Measurements from ENCODE around the gene FAM171A2. TPM values are rescaled to one million over a fixed set of nuclear protein-coding genes. Genes with fewer than 3 reads are reported as not detected.

The FAM171A2 gene
- polyA plus RNA-seq (2011; rRNA removed) (1.8 and 2.7 TPM in 2 replicates), polyA plus RNA-seq (2017; fragmentation: RNase III; extraction: RNeasy Plus Mini Kit Qiagen cat#74134 plus additional on column Dnase treatment) (3.0 to 4.2 TPM (median 3.9 TPM) in 3 replicates), polyA minus RNA-seq (2011; rRNA and poly(A)+ RNA removed) (1.6 and 3.5 TPM in 2 replicates)
- polyA plus RNA-seq (2012; cell fraction: cytosol; rRNA removed) = 3.2 and 6.0 TPM in 2 replicates
- 7.2 and 9.5 TPM in 2 replicates for polyA plus RNA-seq (2012; cell fraction: nucleus; rRNA removed)

- peak within 1 kb of the TSS; percentile 76 to 92 for H3K27ac ChIP-seq
- DNase-seq (ENCODE audit: low read depth in 1 of 2, low spot score in 1 of 2) = peak; percentile 66 to 74
- peak; percentile 76 to 83 for ATAC-seq
- H3K9me3 ChIP-seq = no peaks in the 10 kb centered on the region
- H3K4me1 ChIP-seq = peaks cover 20% of the 10 kb centered on the region
- FAIRE-seq = no peak
- 1% methylated on average over 16 of the region's 63 CpGs for WGBS (ENCODE audit: missing lambda C conversion rate)
- H3K4me2 ChIP-seq = peak within 1 kb of the TSS; percentile 97
- H3K4me3 ChIP-seq = peak within 1 kb of the TSS; percentile 77
- ChIA-PET POLR2A (interaction anchor here (0.6 to 1.0 kb wide), 3 partner anchors 144 to 256 kb away, joined by 3 to 4 read pairs (median 3); partner anchors contain the start of gene FZD2), CTCF (interaction anchor here (0.6 to 11.1 kb wide), 40 partner anchors 11 to 478 kb away, joined by 3 to 179 read pairs (median 3); partner anchors contain the start of genes GRN and SLC25A39)
- TF ChIP-seq HDAC2 (IDR thresholded peaks at IDR 0.05) (no peak), NFE2L2 (conservative IDR thresholded peaks at IDR 0.05; ENCODE audit: low read length) (no peak), HOXB13 (CRISPR knock-in tag; IDR thresholded peaks at IDR 0.05; ENCODE audit: low read depth) (no peak), ESRRA (IDR thresholded peaks at IDR 0.05; ENCODE audit: borderline replicate concordance, low read length) (no peak), RCOR1 (IDR thresholded peaks at IDR 0.05; ENCODE audit: low read depth, low read length) (no peak), SMC3 (IDR thresholded peaks at IDR 0.05) (peak; percentile 54), NPAS2 (CRISPR knock-in tag; IDR thresholded peaks at IDR 0.05; ENCODE audit: borderline replicate concordance) (no peak), ZFP36 (IDR thresholded peaks at IDR 0.05; ENCODE audit: borderline replicate concordance, partially characterized antibody) (no peak), FOXS1 (CRISPR knock-in tag; IDR thresholded peaks at IDR 0.05) (no peak), MAX (IDR thresholded peaks at IDR 0.05) (peak; percentile 70), JUNB (IDR thresholded peaks at IDR 0.05) (no peak), MYC (IDR thresholded peaks at IDR 0.05; ENCODE audit: borderline replicate concordance, low read length) (no peak), CHD2 (IDR thresholded peaks at IDR 0.05; ENCODE audit: low read length, partially characterized antibody) (no peak), E2F6 (IDR thresholded peaks at IDR 0.05; ENCODE audit: borderline replicate concordance, low read depth) (peak; percentile 76), ZC3H11A (IDR thresholded peaks at IDR 0.05) (no peak), HMGXB4 (CRISPR knock-in tag; IDR thresholded peaks at IDR 0.05; ENCODE audit: borderline replicate concordance) (no peak), BHLHE40 (IDR thresholded peaks at IDR 0.05; ENCODE audit: low read depth, low read length) (no peak), SREBF2 (IDR thresholded peaks at IDR 0.05) (no peak), FOSB (CRISPR knock-in tag; IDR thresholded peaks at IDR 0.05) (no peak), RFX5 (IDR thresholded peaks at IDR 0.05) (no peak), ZNF302 (CRISPR knock-in tag; IDR thresholded peaks at IDR 0.05) (no peak), KDM1A (IDR thresholded peaks at IDR 0.05; ENCODE audit: low read depth) (no peak), JUN (IDR thresholded peaks at IDR 0.05) (peak in 1 of 2 experiments; percentile 60; a peak in 1 of 5 replicates), RAD21 (conservative IDR thresholded peaks at IDR 0.05 in 1 of 2, IDR thresholded peaks at IDR 0.05 in 1 of 2) (peak in 1 of 2 experiments; percentile 42; a peak in 2 of 5 replicates), POLR2AphosphoS2 (conservative IDR thresholded peaks at IDR 0.05; ENCODE audit: low read length) (no peak), CBX2 (IDR thresholded peaks at IDR 0.05; ENCODE audit: borderline replicate concordance, low read depth) (no peak), CEBPB (IDR thresholded peaks at IDR 0.05) (no peak), HOXB5 (CRISPR knock-in tag; IDR thresholded peaks at IDR 0.05) (no peak), TP53 (CRISPR knock-in tag; IDR thresholded peaks at IDR 0.05) (no peak), EHMT2 (IDR thresholded peaks at IDR 0.05; ENCODE audit: low read depth) (no peak), RARB (CRISPR knock-in tag; IDR thresholded peaks at IDR 0.05) (no peak), CHD4 (IDR thresholded peaks at IDR 0.05; ENCODE audit: borderline replicate concordance) (no peak)
- TF ChIP-seq, protein P1, sequence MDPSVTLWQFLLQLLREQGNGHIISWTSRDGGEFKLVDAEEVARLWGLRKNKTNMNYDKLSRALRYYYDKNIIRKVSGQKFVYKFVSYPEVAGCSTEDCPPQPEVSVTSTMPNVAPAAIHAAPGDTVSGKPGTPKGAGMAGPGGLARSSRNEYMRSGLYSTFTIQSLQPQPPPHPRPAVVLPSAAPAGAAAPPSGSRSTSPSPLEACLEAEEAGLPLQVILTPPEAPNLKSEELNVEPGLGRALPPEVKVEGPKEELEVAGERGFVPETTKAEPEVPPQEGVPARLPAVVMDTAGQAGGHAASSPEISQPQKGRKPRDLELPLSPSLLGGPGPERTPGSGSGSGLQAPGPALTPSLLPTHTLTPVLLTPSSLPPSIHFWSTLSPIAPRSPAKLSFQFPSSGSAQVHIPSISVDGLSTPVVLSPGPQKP (IDR thresholded peaks at IDR 0.05; ENCODE audit: low read depth, low read length) = no peak
- TF ChIP-seq, protein P2, sequence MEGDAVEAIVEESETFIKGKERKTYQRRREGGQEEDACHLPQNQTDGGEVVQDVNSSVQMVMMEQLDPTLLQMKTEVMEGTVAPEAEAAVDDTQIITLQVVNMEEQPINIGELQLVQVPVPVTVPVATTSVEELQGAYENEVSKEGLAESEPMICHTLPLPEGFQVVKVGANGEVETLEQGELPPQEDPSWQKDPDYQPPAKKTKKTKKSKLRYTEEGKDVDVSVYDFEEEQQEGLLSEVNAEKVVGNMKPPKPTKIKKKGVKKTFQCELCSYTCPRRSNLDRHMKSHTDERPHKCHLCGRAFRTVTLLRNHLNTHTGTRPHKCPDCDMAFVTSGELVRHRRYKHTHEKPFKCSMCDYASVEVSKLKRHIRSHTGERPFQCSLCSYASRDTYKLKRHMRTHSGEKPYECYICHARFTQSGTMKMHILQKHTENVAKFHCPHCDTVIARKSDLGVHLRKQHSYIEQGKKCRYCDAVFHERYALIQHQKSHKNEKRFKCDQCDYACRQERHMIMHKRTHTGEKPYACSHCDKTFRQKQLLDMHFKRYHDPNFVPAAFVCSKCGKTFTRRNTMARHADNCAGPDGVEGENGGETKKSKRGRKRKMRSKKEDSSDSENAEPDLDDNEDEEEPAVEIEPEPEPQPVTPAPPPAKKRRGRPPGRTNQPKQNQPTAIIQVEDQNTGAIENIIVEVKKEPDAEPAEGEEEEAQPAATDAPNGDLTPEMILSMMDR (IDR thresholded peaks at IDR 0.05) = peak; percentile 98
- TF ChIP-seq, protein P3, sequence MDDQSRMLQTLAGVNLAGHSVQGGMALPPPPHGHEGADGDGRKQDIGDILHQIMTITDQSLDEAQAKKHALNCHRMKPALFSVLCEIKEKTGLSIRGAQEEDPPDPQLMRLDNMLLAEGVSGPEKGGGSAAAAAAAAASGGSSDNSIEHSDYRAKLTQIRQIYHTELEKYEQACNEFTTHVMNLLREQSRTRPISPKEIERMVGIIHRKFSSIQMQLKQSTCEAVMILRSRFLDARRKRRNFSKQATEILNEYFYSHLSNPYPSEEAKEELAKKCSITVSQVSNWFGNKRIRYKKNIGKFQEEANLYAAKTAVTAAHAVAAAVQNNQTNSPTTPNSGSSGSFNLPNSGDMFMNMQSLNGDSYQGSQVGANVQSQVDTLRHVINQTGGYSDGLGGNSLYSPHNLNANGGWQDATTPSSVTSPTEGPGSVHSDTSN (IDR thresholded peaks at IDR 0.05) = no peak
Observed at GRCh38 chr17:44363613-44364159, at the start of gene FAM171A2. TSS of gene FAM171A2 (minus strand) at chr17:44363853. CDS start at chr17:44363714, 139 bp downstream.
